Measurements from ENCODE around the gene ADARB1. TPM values are rescaled to one million over a fixed set of nuclear protein-coding genes. Genes with fewer than 3 reads are reported as not detected.

Gene ADARB1
- total and polyA plus RNA-seq, 2 donors, result 11.9 to 14.6 TPM

GRCh38 chr21:45200581-45201296 is 126.4 kb downstream of the ADARB1 start:
- H3K9me3 ChIP-seq (ENCODE audit: control insufficient read depth in 2 of 2, insufficient read depth in 1 of 2, low read length in 1 of 2), result no peaks in the 10 kb centered on the region
- 66% methylated on average over 16 of the region's 16 CpGs for WGBS
- no peak for DNase-seq (ENCODE audit: low read depth in 6 of 9, low spot score in 9 of 9)
- no peaks in the 10 kb centered on the region for H3K4me1 ChIP-seq (ENCODE audit: control insufficient read depth in 2 of 2, insufficient read depth in 2 of 2, low read length in 2 of 2)
- H3K27me3 ChIP-seq (ENCODE audit: control insufficient read depth in 2 of 2, insufficient read depth in 1 of 2, low read length in 1 of 2), result no peaks in the 10 kb centered on the region
- H3K4me3 ChIP-seq (ENCODE audit: low read length in 2 of 2), result no peak overlapping the region
- H3K27ac ChIP-seq (ENCODE audit: low read depth in 1 of 2, low read length in 1 of 2), result no peak overlapping the region
- H3K36me3 ChIP-seq (ENCODE audit: control insufficient read depth in 2 of 2, insufficient read depth in 2 of 2, low read length in 1 of 2), result peaks cover 0 to 4% of the 10 kb centered on the region in 2 donors

- 99% methylated on average over 9 of the region's 9 CpGs for WGBS
- no peaks in the 10 kb centered on the region for H3K27me3 ChIP-seq (ENCODE audit: control insufficient read depth in 2 of 2, insufficient read depth in 1 of 2, low read length in 1 of 2)
- H3K27ac ChIP-seq (ENCODE audit: low read depth in 1 of 2, low read length in 1 of 2), result no peak overlapping the region
- H3K4me3 ChIP-seq (ENCODE audit: low read length in 2 of 2), result no peak overlapping the region
- peaks cover 0 to 4% of the 10 kb centered on the region in 2 donors for H3K36me3 ChIP-seq (ENCODE audit: control insufficient read depth in 2 of 2, insufficient read depth in 2 of 2, low read length in 1 of 2)
- H3K9me3 ChIP-seq (ENCODE audit: control insufficient read depth in 2 of 2, insufficient read depth in 1 of 2, low read length in 1 of 2), result no peaks in the 10 kb centered on the region
- DNase-seq (ENCODE audit: low read depth in 6 of 9, low spot score in 9 of 9), result no peak
- H3K4me1 ChIP-seq (ENCODE audit: control insufficient read depth in 2 of 2, insufficient read depth in 2 of 2, low read length in 2 of 2), result no peaks in the 10 kb centered on the region
Observed at GRCh38 chr21:45202344-45202743, 128.0 kb downstream of the ADARB1 start.

- DNase-seq (ENCODE audit: low read depth in 6 of 9, low spot score in 9 of 9), result no peak
- no peaks in the 10 kb centered on the region for H3K9me3 ChIP-seq (ENCODE audit: control insufficient read depth in 2 of 2, insufficient read depth in 1 of 2, low read length in 1 of 2)
- WGBS, result 98% methylated on average over 16 of the region's 16 CpGs
- H3K4me3 ChIP-seq (ENCODE audit: low read length in 2 of 2), result no peak overlapping the region
- H3K36me3 ChIP-seq (ENCODE audit: control insufficient read depth in 2 of 2, insufficient read depth in 2 of 2, low read length in 1 of 2), result peaks cover 0 to 4% of the 10 kb centered on the region in 2 donors
- no peaks in the 10 kb centered on the region for H3K27me3 ChIP-seq (ENCODE audit: control insufficient read depth in 2 of 2, insufficient read depth in 1 of 2, low read length in 1 of 2)
- H3K4me1 ChIP-seq (ENCODE audit: control insufficient read depth in 2 of 2, insufficient read depth in 2 of 2, low read length in 2 of 2), result no peaks in the 10 kb centered on the region
- no peak overlapping the region for H3K27ac ChIP-seq (ENCODE audit: low read depth in 1 of 2, low read length in 1 of 2)
Observed at GRCh38 chr21:45202889-45203288, 128.5 kb downstream of the ADARB1 start.

GRCh38 chr21:45203983-45204382 is 129.6 kb downstream of the ADARB1 start:
- no peak overlapping the region for H3K4me3 ChIP-seq (ENCODE audit: low read length in 2 of 2)
- no peaks in the 10 kb centered on the region for H3K27me3 ChIP-seq (ENCODE audit: control insufficient read depth in 2 of 2, insufficient read depth in 1 of 2, low read length in 1 of 2)
- peaks cover 0 to 4% of the 10 kb centered on the region in 2 donors for H3K36me3 ChIP-seq (ENCODE audit: control insufficient read depth in 2 of 2, insufficient read depth in 2 of 2, low read length in 1 of 2)
- DNase-seq (ENCODE audit: low read depth in 6 of 9, low spot score in 9 of 9), result no peak
- H3K27ac ChIP-seq (ENCODE audit: low read depth in 1 of 2, low read length in 1 of 2), result no peak overlapping the region
- no peaks in the 10 kb centered on the region for H3K4me1 ChIP-seq (ENCODE audit: control insufficient read depth in 2 of 2, insufficient read depth in 2 of 2, low read length in 2 of 2)
- 88% methylated on average over 8 of the region's 8 CpGs for WGBS
- H3K9me3 ChIP-seq (ENCODE audit: control insufficient read depth in 2 of 2, insufficient read depth in 1 of 2, low read length in 1 of 2), result no peaks in the 10 kb centered on the region

GRCh38 chr21:45204395-45204794 is 130.0 kb downstream of the ADARB1 start:
- Histone ChIP-seq H3K27me3 (ENCODE audit: control insufficient read depth in 2 of 2, insufficient read depth in 1 of 2, low read length in 1 of 2) (no peaks in the 10 kb centered on the region), H3K9me3 (ENCODE audit: control insufficient read depth in 2 of 2, insufficient read depth in 1 of 2, low read length in 1 of 2) (no peaks in the 10 kb centered on the region), H3K27ac (ENCODE audit: low read depth in 1 of 2, low read length in 1 of 2) (no peak overlapping the region), H3K4me3 (ENCODE audit: low read length in 2 of 2) (no peak overlapping the region), H3K4me1 (ENCODE audit: control insufficient read depth in 2 of 2, insufficient read depth in 2 of 2, low read length in 2 of 2) (no peaks in the 10 kb centered on the region), H3K36me3 (ENCODE audit: control insufficient read depth in 2 of 2, insufficient read depth in 2 of 2, low read length in 1 of 2) (peaks cover 0 to 4% of the 10 kb centered on the region in 2 donors)
- DNase-seq (ENCODE audit: low read depth in 6 of 9, low spot score in 9 of 9), result no peak
- WGBS, result 97% methylated on average over 11 of the region's 11 CpGs

- H3K27me3 ChIP-seq (ENCODE audit: control insufficient read depth in 2 of 2, insufficient read depth in 1 of 2, low read length in 1 of 2), result no peaks in the 10 kb centered on the region
- DNase-seq (ENCODE audit: low read depth in 6 of 9, low spot score in 9 of 9), result no peak
- no peaks in the 10 kb centered on the region for H3K9me3 ChIP-seq (ENCODE audit: control insufficient read depth in 2 of 2, insufficient read depth in 1 of 2, low read length in 1 of 2)
- 76% methylated on average over 9 of the region's 9 CpGs for WGBS
- H3K4me1 ChIP-seq (ENCODE audit: control insufficient read depth in 2 of 2, insufficient read depth in 2 of 2, low read length in 2 of 2), result peaks cover 0 to 5% of the 10 kb centered on the region in 2 donors
- H3K27ac ChIP-seq (ENCODE audit: low read depth in 1 of 2, low read length in 1 of 2), result no peak overlapping the region
- H3K36me3 ChIP-seq (ENCODE audit: control insufficient read depth in 2 of 2, insufficient read depth in 2 of 2, low read length in 1 of 2), result peaks cover 0 to 7% of the 10 kb centered on the region in 2 donors
- no peak overlapping the region for H3K4me3 ChIP-seq (ENCODE audit: low read length in 2 of 2)
Observed at GRCh38 chr21:45207839-45208626, 133.7 kb downstream of the ADARB1 start.

GRCh38 chr21:45208627-45208951 is 134.2 kb downstream of the ADARB1 start:
- Histone ChIP-seq H3K36me3 (ENCODE audit: control insufficient read depth in 2 of 2, insufficient read depth in 2 of 2, low read length in 1 of 2) (peaks cover 0 to 7% of the 10 kb centered on the region in 2 donors), H3K27me3 (ENCODE audit: control insufficient read depth in 2 of 2, insufficient read depth in 1 of 2, low read length in 1 of 2) (no peaks in the 10 kb centered on the region)

GRCh38 chr21:45209046-45209445 is 134.7 kb downstream of the ADARB1 start:
- no peak overlapping the region for H3K27ac ChIP-seq (ENCODE audit: low read depth in 1 of 2, low read length in 1 of 2)

More at GRCh38 chr21:45208627-45208951, 134.2 kb downstream of the ADARB1 start:
- WGBS, result 89% methylated on average over 6 of the region's 6 CpGs
- Histone ChIP-seq H3K4me1 (ENCODE audit: control insufficient read depth in 2 of 2, insufficient read depth in 2 of 2, low read length in 2 of 2) (peaks cover 0 to 5% of the 10 kb centered on the region in 2 donors), H3K4me3 (ENCODE audit: low read length in 2 of 2) (no peak overlapping the region), H3K9me3 (ENCODE audit: control insufficient read depth in 2 of 2, insufficient read depth in 1 of 2, low read length in 1 of 2) (no peaks in the 10 kb centered on the region), H3K27ac (ENCODE audit: low read depth in 1 of 2, low read length in 1 of 2) (no peak overlapping the region)
- no peak for DNase-seq (ENCODE audit: low read depth in 6 of 9, low spot score in 9 of 9)

GRCh38 chr21:45209685-45210284 is 135.4 kb downstream of the ADARB1 start:
- no peak overlapping the region for H3K27ac ChIP-seq (ENCODE audit: low read depth in 1 of 2, low read length in 1 of 2)
- H3K27me3 ChIP-seq (ENCODE audit: control insufficient read depth in 2 of 2, insufficient read depth in 1 of 2, low read length in 1 of 2), result no peaks in the 10 kb centered on the region
- H3K36me3 ChIP-seq (ENCODE audit: control insufficient read depth in 2 of 2, insufficient read depth in 2 of 2, low read length in 1 of 2), result peaks cover 0 to 3% of the 10 kb centered on the region in 2 donors
- DNase-seq (ENCODE audit: low read depth in 6 of 9, low spot score in 9 of 9), result no peak
- 81% methylated on average over 8 of the region's 8 CpGs for whole genome bisulfite sequencing
- H3K9me3 ChIP-seq (ENCODE audit: control insufficient read depth in 2 of 2, insufficient read depth in 1 of 2, low read length in 1 of 2), result no peaks in the 10 kb centered on the region
- H3K4me1 ChIP-seq (ENCODE audit: control insufficient read depth in 2 of 2, insufficient read depth in 2 of 2, low read length in 2 of 2), result peaks cover 0 to 5% of the 10 kb centered on the region in 2 donors
- no peak overlapping the region for H3K4me3 ChIP-seq (ENCODE audit: low read length in 2 of 2)

More at GRCh38 chr21:45209046-45209445, 134.7 kb downstream of the ADARB1 start:
- Histone ChIP-seq H3K9me3 (ENCODE audit: control insufficient read depth in 2 of 2, insufficient read depth in 1 of 2, low read length in 1 of 2) (no peaks in the 10 kb centered on the region), H3K27me3 (ENCODE audit: control insufficient read depth in 2 of 2, insufficient read depth in 1 of 2, low read length in 1 of 2) (no peaks in the 10 kb centered on the region), H3K36me3 (ENCODE audit: control insufficient read depth in 2 of 2, insufficient read depth in 2 of 2, low read length in 1 of 2) (peaks cover 0 to 7% of the 10 kb centered on the region in 2 donors), H3K4me3 (ENCODE audit: low read length in 2 of 2) (no peak overlapping the region), H3K4me1 (ENCODE audit: control insufficient read depth in 2 of 2, insufficient read depth in 2 of 2, low read length in 2 of 2) (peaks cover 0 to 5% of the 10 kb centered on the region in 2 donors)
- DNase-seq (ENCODE audit: low read depth in 6 of 9, low spot score in 9 of 9), result no peak
- 98% methylated on average over 3 of the region's 3 CpGs for WGBS

All from thymus (tissue), 11 donors.